ENCODE measurements around the gene ZC3H8.

ZC3H8 gene

DNA sequence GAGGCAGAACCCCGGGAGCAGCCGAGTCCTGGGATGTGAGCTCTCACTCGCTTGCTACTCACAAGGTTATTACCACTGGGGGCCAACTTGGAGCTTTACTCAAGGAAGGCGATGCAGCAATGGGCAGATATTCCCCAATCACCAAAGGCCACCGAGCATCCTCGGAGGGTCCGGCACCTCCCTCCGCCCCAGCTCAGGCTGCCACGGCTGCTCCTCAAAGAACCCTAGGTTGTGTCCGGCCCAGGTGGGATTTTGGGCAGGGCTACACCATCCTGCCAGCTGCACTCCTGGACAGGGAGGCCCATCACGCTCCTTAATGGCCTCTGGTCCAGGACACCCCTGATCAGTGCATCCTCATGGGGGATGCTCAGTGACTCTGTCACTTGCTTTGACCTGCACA, 91.9 kb downstream of the ZC3H8 start:
- H3K4me3 ChIP-seq (replicated peaks in 1 of 2; ENCODE audit: low read depth in 2 of 2, low read length in 2 of 2): no peak overlapping the region
- DNase-seq (ENCODE audit: low read depth in 2 of 2): no peak
- TF ChIP-seq, protein P1, sequence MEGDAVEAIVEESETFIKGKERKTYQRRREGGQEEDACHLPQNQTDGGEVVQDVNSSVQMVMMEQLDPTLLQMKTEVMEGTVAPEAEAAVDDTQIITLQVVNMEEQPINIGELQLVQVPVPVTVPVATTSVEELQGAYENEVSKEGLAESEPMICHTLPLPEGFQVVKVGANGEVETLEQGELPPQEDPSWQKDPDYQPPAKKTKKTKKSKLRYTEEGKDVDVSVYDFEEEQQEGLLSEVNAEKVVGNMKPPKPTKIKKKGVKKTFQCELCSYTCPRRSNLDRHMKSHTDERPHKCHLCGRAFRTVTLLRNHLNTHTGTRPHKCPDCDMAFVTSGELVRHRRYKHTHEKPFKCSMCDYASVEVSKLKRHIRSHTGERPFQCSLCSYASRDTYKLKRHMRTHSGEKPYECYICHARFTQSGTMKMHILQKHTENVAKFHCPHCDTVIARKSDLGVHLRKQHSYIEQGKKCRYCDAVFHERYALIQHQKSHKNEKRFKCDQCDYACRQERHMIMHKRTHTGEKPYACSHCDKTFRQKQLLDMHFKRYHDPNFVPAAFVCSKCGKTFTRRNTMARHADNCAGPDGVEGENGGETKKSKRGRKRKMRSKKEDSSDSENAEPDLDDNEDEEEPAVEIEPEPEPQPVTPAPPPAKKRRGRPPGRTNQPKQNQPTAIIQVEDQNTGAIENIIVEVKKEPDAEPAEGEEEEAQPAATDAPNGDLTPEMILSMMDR (IDR thresholded peaks at IDR 0.05; ENCODE audit: low read depth, low read length): no peak

DNA sequence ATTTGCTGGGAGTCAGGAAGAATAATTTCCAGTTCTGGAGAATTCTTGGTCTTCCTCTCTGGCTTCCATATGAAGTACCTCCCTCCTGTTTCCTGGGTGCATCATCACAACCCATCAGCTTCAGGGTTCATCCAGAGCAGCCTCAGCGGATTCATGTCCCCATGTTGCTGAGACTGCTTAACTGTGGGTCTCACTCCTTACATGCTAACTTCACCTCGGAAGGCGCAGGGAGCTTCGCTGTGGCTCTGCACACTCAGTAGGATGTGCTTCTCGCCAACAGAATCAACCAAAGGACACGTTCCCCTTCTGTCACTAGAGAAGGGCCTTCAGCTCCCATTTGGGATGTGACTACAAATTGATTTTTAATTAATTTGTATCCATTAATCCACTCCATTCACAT, 92.5 kb downstream of the ZC3H8 start:
- no peak overlapping the region for H3K4me3 ChIP-seq (replicated peaks in 1 of 2; ENCODE audit: low read depth in 2 of 2, low read length in 2 of 2)
- DNase-seq (ENCODE audit: low read depth in 2 of 2): no peak
- TF ChIP-seq, protein P1 (IDR thresholded peaks at IDR 0.05; ENCODE audit: low read depth, low read length): no peak

All from cardiac fibroblast (primary cell).